Caco-2 (cell line): ENCODE results near the gene MAPK6. TPM values are rescaled to one million over a fixed set of nuclear protein-coding genes. Genes with fewer than 3 reads are reported as not detected.

ENCODE experiments used
- BruUV-seq: library from RNA; stranded (reverse); fragments of 400-500 nt; replicated peaks from 2 replicates; lab custom pipeline; 2021; lab: Mats Ljungman, UMichigan
- CTCF ChIA-PET: fragments of 300-600 bp; sonication (Branson Sonifier 250); formaldehyde crosslinking; loops from one replicate; lab custom pipeline; 2022; ENCODE audit warnings: antibody characterized with exemption; lab: Charles Lee
- POLR2A ChIA-PET: fragments of 300-600 bp; sonication (Branson Sonifier 250); formaldehyde crosslinking; loops from one replicate; lab custom pipeline; 2022; ENCODE audit warnings: antibody characterized with exemption; lab: Charles Lee
- DNase-seq, 2 experiments: peaks; one replicate each; pipeline versions ENCODE4 v3.0.0 to v3.0.0-alpha.2; 2020 to 2022
- H3K27me3 ChIP-seq: replicated peaks from 2 replicates; pipeline ENCODE4 v1.6.0; 2011; ENCODE audit warnings: low read length; ENCODE audit not compliant: control insufficient read depth, insufficient read depth
- H3K36me3 ChIP-seq: 2 replicates; pipeline ENCODE4 v1.5.1; 2011; ENCODE audit warnings: low read length; ENCODE audit not compliant: control insufficient read depth, insufficient read depth
- H3K4me1 ChIP-seq: fragments of 250-450 bp; sonication (Bioruptor Pico); 2 replicates; pipeline ENCODE4 v1.5.1; 2020; ENCODE audit warnings: mild to moderate bottlenecking
- H3K4me3 ChIP-seq: 2 replicates; pipeline ENCODE4 v1.5.1; 2011; ENCODE audit warnings: low read depth, mild to moderate bottlenecking, control low read depth, low read length
- H3K9me3 ChIP-seq: fragments of 250-450 bp; sonication (Bioruptor Pico); 2 replicates; pipeline ENCODE4 v1.5.1; 2020; ENCODE audit warnings: mild to moderate bottlenecking, moderate library complexity
- H3K27ac Mint-ChIP-seq: one replicate; pipeline ENCODE4 v1.8.0; 2022; ENCODE audit warnings: mixed read lengths; ENCODE audit not compliant: unreplicated experiment
- H3K27me3 Mint-ChIP-seq: one replicate; pipeline ENCODE4 v1.8.0; 2022; ENCODE audit warnings: mixed read lengths; ENCODE audit not compliant: insufficient read depth, unreplicated experiment
- H3K36me3 Mint-ChIP-seq: one replicate; pipeline ENCODE4 v1.8.0; 2022; ENCODE audit warnings: mild to moderate bottlenecking, mixed read lengths; ENCODE audit not compliant: insufficient read depth, unreplicated experiment
- H3K4me1 Mint-ChIP-seq: one replicate; pipeline ENCODE4 v1.8.0; 2022; ENCODE audit warnings: low read depth, mixed read lengths; ENCODE audit not compliant: unreplicated experiment
- H3K4me3 Mint-ChIP-seq: one replicate; pipeline ENCODE4 v1.8.0; 2022; ENCODE audit warnings: mild to moderate bottlenecking, moderate library complexity, mixed read lengths; ENCODE audit not compliant: unreplicated experiment
- H3K9me3 Mint-ChIP-seq: one replicate; pipeline ENCODE4 v1.8.0; 2022; ENCODE audit warnings: mixed read lengths; ENCODE audit not compliant: unreplicated experiment
- intact Hi-C: fragments of 100-400 bp; cut with micrococcal nuclease; formaldehyde crosslinking; loops from one replicate; pipeline ENCODE4 v1.10.0; 2022; ENCODE audit not compliant: unreplicated experiment
- total RNA-seq: library from RNA; stranded (reverse); gene quantifications from 2 replicates; pipeline ENCODE4 v1.2.3, GENCODE V29; 2022
- TF ChIP-seq, protein P1 (sequence below), 2 experiments: fragments of 200-600 bp in 1 of 2; IDR thresholded peaks; 1 replicate in 1 of 2; 2 replicates in 1 of 2; pipeline versions ENCODE4 v1.5.1 to v1.8.0; 2011 to 2022; ENCODE audit warnings: antibody characterized with exemption in 1 of 2, control low read depth in 1 of 2, inconsistent platforms in 1 of 2, low read depth in 1 of 2, low read length in 1 of 2, mild to moderate bottlenecking in 1 of 2, moderate library complexity in 1 of 2; ENCODE audit not compliant: insufficient read depth in 1 of 2, severe bottlenecking in 1 of 2, unreplicated experiment in 1 of 2

MAPK6 gene
- total RNA-seq, 1 experiment from 2014 or later = 69.8 TPM

GRCh38 chr15:51971032-51971374, 48.0 kb upstream of the MAPK6 start:
- Histone ChIP-seq H3K36me3 (no peaks in the 10 kb centered on the region), H3K27me3 (no peaks in the 10 kb centered on the region), H3K9me3 (no peaks in the 10 kb centered on the region), H3K4me1 (0 out of 2 replicates have a peak, but pooled peaks cover 6% of the 10 kb centered on the region), H3K4me3 (peak overlapping the region; percentile 91)
- Mint-ChIP-seq H3K4me1 (peaks cover 8% of the 10 kb centered on the region), H3K4me3 (peak overlapping the region; percentile 93), H3K27me3 (no peaks in the 10 kb centered on the region), H3K9me3 (no peaks in the 10 kb centered on the region), H3K27ac (peak overlapping the region; percentile 99), H3K36me3 (peaks cover 22% of the 10 kb centered on the region)
- POLR2A ChIA-PET = interaction anchor here (0.6 kb wide), 4 partner anchors 21 to 181 kb away, joined by 3 to 5 read pairs (median 3); no protein-coding TSS in a partner anchor
- TF ChIP-seq, protein P1, sequence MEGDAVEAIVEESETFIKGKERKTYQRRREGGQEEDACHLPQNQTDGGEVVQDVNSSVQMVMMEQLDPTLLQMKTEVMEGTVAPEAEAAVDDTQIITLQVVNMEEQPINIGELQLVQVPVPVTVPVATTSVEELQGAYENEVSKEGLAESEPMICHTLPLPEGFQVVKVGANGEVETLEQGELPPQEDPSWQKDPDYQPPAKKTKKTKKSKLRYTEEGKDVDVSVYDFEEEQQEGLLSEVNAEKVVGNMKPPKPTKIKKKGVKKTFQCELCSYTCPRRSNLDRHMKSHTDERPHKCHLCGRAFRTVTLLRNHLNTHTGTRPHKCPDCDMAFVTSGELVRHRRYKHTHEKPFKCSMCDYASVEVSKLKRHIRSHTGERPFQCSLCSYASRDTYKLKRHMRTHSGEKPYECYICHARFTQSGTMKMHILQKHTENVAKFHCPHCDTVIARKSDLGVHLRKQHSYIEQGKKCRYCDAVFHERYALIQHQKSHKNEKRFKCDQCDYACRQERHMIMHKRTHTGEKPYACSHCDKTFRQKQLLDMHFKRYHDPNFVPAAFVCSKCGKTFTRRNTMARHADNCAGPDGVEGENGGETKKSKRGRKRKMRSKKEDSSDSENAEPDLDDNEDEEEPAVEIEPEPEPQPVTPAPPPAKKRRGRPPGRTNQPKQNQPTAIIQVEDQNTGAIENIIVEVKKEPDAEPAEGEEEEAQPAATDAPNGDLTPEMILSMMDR (IDR thresholded peaks at IDR 0.05; ENCODE audit: insufficient read depth in 1 of 2, low read depth in 1 of 2, low read length in 1 of 2, severe bottlenecking in 1 of 2, unreplicated experiment in 1 of 2) = no peak
- intact Hi-C loops = loop anchor here (5.0 kb wide), 1 partner anchor 46 kb away; the partner anchor contains the start of gene MAPK6
- CTCF ChIA-PET = interaction anchor here (0.6 to 1.6 kb wide), 4 partner anchors 98 to 556 kb away, joined by 3 to 5 read pairs (median 4); no protein-coding TSS in a partner anchor
- BruUV-seq = TSS peak; percentile 81
- no peak for DNase-seq

DNA sequence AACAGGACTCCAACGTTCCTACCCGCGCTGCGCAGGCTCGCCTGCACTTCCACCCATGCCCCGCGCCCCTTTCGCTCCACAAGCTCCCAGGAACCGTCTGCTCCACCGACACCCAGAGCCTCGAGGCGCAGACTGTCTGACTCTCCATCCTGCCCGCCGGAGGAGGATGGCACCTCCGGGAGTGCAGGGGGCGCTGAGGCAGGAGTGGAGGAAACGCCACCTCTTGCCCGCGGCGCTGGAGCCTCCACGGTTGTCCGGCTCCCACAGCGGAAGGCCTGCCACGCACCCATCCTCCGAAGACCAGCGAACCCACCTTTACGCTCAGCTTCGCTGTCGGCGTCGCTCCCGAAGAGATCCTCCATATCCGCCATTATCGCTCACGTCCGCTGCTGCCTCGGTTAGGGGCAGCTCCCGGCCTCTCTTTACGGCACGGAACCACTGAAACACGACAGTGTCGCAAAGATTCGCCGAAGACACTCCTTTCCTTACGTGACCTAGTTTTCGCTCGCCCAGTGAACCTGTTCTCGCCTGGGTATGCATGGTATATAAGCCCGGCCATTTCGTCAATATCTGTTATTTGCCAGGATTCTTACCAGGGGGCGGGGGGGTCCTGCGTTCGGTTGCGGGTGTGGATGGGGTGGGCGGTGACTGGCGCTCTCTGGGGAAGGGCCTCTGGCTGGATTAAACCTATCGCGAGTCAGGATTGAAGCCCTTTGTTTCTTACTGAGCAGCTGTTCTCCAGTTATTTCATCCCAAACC, 47.5 kb upstream of the MAPK6 start, which contains the start of gene LEO1:
Gene LEO1 (minus strand): TSS at position 404 of the 759 bp plus-strand sequence. CDS start 33 bp downstream, at position 371.
- Histone ChIP-seq H3K36me3 (no peaks in the 10 kb centered on the region), H3K4me1 (0 out of 2 replicates have a peak, but pooled peaks cover 6% of the 10 kb centered on the region), H3K4me3 (peak within 1 kb of the TSS; percentile 91), H3K27me3 (no peaks in the 10 kb centered on the region), H3K9me3 (no peaks in the 10 kb centered on the region)
- no peaks in the 10 kb centered on the region for H3K27me3 Mint-ChIP-seq
- TSS peak; percentile 83 for BruUV-seq
- intact Hi-C loops = loop anchor here (5.0 kb wide), 1 partner anchor 46 kb away; the partner anchor contains the start of gene MAPK6
- ChIA-PET CTCF (interaction anchor here (0.8 to 1.6 kb wide), 3 partner anchors 98 to 236 kb away, joined by 3 to 5 read pairs (median 4); no protein-coding TSS in a partner anchor), POLR2A (interaction anchor here (0.6 kb wide), 5 partner anchors 20 to 181 kb away, joined by 3 to 7 read pairs (median 3); no protein-coding TSS in a partner anchor)
- no peaks in the 10 kb centered on the region for H3K9me3 Mint-ChIP-seq
- TF ChIP-seq, protein P1 (IDR thresholded peaks at IDR 0.05; ENCODE audit: insufficient read depth in 1 of 2, low read depth in 1 of 2, low read length in 1 of 2, severe bottlenecking in 1 of 2, unreplicated experiment in 1 of 2) = peak in 1 of 2 experiments; percentile 48
- H3K36me3 Mint-ChIP-seq = peaks cover 20% of the 10 kb centered on the region
- DNase-seq = peak; percentile 92 to 95
- peak within 1 kb of the TSS; percentile 93 for H3K4me3 Mint-ChIP-seq
- H3K4me1 Mint-ChIP-seq = peaks cover 8% of the 10 kb centered on the region
- peak within 1 kb of the TSS; percentile 99 for H3K27ac Mint-ChIP-seq

DNA sequence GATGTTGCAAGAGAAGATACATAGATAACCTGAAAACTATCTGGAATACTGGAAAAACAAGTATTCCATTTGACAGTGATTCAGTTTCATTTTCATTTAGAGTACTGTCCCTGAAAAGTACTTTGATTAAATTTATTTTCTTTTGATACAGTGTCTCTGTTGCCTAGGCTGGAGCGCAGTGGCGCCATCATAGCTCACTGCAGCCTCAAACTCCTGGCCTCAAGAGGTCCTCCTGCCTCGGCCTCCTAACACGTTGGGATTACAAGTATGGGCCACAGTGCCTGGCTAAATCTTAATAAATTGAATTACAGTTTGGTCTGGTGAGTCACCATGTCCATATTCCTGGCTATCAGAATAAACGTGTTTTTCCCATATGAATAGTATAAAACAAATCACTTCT, 45.8 kb upstream of the MAPK6 start:
- TF ChIP-seq, protein P1 (IDR thresholded peaks at IDR 0.05; ENCODE audit: insufficient read depth in 1 of 2, low read depth in 1 of 2, low read length in 1 of 2, severe bottlenecking in 1 of 2, unreplicated experiment in 1 of 2) = no peak

More for the DNA sequence above, 45.8 kb upstream of the MAPK6 start:
- Histone ChIP-seq H3K4me1 (0 out of 2 replicates have a peak, but pooled peaks cover 6% of the 10 kb centered on the region), H3K9me3 (no peaks in the 10 kb centered on the region), H3K36me3 (no peaks in the 10 kb centered on the region), H3K4me3 (no peak overlapping the region), H3K27me3 (no peaks in the 10 kb centered on the region)
- no peaks in the 10 kb centered on the region for H3K27me3 Mint-ChIP-seq
- peaks cover 9% of the 10 kb centered on the region for H3K36me3 Mint-ChIP-seq
- H3K27ac Mint-ChIP-seq = no peak overlapping the region
- POLR2A ChIA-PET = no interaction called here
- H3K4me3 Mint-ChIP-seq = no peak overlapping the region
- H3K4me1 Mint-ChIP-seq = peaks cover 8% of the 10 kb centered on the region
- intact Hi-C loops = loop anchor here (5.0 kb wide), 1 partner anchor 44 kb away; the partner anchor contains the start of gene MAPK6
- BruUV-seq = TSS peak; percentile 51
- CTCF ChIA-PET = no interaction called here
- H3K9me3 Mint-ChIP-seq = no peaks in the 10 kb centered on the region
- no peak for DNase-seq
